NCI-H2196 treated with DMSO at 0.1 percent for 48 hours (cell line): ENCODE data around the gene UNC50.

Experiments used
- DNase-seq: peaks from one replicate; lab custom pipeline; 2025; ENCODE audit not compliant: unreplicated experiment; lab: John Stamatoyannopoulos, UW

The UNC50 gene, protein sequence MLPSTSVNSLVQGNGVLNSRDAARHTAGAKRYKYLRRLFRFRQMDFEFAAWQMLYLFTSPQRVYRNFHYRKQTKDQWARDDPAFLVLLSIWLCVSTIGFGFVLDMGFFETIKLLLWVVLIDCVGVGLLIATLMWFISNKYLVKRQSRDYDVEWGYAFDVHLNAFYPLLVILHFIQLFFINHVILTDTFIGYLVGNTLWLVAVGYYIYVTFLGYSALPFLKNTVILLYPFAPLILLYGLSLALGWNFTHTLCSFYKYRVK

DNA sequence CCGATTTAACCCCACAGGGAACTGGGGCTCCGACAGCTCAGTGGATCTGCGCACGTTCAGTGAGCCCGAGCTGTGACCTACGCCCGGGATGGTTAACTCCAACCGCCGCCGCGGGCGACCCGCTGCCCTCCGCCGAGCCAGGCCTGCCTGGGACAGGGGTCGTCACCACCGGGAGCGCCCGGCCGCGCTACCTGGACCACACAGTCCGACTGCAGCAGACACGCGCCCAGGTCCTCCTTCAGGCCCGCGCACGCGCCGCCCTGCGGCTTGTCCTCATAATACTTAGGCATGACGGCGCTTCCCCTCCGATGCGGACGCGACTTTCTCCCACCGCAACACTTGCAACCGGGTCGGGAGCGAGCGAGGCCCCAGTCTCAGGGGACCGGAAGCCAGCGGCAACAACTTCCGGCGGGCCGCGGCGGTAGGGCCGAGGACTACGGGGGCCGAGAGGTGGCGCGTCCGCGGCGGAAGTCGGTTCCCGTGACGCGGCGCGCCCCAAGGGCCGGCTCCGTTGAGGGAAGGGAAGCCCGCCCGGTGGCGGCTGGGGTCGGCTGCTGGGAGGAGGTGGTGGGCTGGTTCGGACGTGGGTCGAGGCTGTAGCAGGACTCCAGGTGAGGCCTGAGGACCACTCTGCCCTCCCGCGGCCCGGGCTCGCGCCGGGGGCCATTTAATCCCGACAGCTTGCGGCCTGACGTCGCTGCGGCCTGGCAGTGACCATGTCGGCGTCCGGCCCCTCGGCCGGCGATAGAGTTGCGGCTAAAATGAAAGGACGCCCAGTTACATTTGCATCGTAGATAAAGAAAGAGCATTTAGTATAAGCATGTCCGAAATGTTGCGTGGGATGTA, at the start of gene UNC50, which contains the start of gene COA5:
UNC50 (plus strand) TSS at position 474 of the 846 bp plus-strand sequence. CDS start 1,171 bp downstream, outside the sequence.
COA5 (minus strand) TSS at position 397 of the 846 bp plus-strand sequence; CDS start at position 290, 107 bp downstream.
- DNase-seq, result peak; percentile 77

DNA sequence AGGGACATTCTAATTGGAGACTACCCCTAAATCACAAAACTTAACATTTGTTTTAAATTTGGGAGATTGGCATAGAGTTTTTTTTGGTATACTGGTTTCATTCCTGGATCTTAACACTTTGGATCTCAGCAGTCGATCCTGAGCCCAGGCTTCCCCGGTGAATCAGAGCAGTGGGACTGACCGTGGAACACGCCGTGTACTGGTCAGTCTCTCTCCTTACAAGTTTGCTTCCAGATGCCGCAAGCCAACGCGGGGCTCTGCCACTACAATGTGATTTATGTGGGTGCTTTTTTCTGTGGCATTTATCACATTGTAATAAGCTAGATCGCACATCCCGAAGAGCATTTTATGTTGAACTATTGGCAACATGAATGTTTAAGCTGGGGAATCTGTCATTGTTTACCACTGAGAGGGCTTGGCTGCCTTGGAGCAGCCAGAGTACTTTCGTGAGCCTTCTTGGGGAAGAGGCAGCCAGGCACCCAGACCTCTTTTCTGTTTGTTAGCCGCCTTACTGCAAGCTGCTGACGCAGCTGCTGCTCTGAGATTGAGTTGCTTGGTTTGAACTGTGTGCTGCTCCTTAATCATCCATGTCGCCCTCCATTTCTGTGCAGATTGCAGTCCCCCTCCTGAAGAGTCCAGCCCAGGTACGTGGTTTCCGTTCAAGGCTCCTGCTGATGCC, 49.4 kb upstream of the UNC50 start:
- DNase-seq, result no peak

DNA sequence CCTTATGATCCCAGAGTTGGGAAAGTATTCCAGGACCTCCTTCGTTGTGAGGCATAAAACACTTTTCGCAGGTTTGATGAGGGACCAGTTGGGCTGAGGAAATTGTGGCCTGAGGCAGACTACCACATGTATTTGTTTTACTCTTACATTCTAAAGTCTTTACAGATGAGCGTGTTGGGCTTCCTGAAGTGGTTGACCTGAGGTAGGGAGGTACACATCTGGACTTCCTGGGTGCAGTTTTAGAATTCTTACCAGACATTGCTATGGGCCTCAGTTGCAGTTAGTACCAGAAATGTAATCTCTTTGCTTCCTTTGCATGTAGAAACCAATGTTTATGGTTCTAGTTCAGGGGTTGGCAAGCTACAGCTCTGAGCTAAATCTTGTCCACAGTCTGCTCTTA, 48.8 kb upstream of the UNC50 start:
- DNase-seq, result no peak

DNA sequence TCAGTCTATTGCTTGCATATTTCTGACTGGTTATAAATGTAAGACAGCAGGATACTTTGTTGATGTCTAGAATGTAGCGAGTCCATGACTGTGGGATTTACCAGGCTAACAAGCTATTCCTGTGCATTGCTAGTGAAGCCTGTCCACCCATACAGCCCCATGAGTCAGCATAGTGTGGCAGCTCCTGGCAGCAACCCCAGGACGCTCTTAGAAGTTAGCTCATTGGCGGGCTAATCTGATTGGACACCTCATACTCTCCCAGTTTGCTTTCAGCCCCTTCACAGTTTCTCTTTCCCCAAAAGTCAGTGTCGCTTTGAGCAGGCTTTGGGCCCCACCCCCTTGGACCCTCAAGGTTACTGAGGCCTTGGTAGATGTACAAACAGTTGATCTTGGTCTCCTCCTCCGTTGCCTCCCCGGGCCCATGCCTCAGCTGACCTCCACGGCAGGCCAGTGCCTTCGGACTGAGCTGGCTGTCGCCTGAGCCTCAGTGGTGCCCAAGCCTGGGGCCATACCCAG, 48.1 kb upstream of the UNC50 start:
- DNase-seq, result no peak

DNA sequence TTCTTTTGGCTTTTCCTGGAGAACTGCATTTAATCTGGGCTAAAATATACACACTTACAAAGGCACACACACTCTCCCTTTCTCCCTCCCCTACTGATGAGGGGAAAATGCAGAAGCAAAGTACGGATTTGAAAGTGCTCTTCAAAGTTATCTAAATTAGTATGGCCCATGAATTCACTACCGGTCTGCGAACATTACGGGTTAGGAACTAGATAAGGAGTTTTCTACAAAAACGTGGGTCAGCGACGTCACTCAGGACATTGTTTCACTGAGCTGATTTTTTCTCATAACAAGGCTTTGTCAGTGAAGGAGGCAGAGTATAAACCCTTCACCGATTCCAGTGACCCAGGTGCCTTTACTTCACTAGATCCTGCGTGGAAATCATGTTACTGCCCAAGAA, 47.4 kb upstream of the UNC50 start:
- no peak for DNase-seq

DNA sequence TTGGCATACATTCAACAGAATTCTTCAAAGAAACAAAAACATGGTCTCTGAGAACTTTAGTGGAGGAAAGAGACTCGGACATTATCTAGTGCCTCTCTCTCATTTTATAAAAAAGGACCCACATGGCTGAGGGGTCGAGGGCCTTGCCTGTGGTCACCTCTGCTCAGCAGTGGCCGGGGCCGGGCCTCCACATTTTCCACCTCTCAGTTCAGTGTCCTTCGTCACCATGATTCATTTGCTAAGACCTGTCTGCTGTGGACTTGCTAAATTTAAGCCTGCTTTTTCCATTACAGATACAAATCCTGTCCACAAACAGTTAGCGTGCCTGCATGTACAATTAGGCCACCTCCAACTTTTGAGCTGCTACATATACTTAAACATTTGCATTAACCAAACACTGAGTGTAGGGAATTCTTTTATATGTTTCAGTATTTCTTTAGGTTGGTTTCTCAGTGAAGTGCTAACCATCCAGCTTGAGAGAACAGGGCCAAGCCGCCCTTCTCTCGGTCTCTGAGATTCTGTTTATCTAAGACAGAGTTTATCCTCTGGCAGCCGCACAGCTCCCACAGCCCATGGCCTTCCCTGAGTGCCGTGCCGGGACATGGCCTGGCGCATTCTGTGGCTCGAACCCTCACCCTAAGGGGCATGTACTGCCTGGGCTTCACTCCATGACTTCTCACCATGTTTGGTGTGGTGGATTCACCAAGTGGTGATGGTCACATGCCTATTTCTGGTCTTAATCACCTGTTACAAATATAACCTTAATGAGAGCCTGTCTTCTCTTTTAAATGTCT, 46.3 kb upstream of the UNC50 start:
- DNase-seq, result no peak

DNA sequence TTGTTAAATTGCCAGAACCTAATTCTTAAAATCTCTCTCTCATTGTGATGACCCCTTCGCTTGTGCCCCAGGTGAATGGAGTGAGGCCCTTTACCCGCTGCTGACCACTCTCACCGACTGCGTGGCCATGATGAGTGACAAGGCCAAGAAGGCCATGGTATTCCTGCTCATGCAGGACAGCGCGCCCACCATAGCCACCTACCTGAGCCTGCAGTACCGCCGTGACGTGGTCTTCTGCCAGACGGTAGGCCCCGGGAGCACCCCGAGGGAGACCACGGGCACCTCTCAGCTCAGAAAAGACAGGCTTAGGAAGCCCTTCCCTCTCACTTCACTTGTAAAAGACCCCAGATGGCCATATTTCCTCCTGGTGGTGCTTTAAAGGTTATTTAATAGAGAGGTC, 45.0 kb upstream of the UNC50 start:
- DNase-seq, result no peak

DNA sequence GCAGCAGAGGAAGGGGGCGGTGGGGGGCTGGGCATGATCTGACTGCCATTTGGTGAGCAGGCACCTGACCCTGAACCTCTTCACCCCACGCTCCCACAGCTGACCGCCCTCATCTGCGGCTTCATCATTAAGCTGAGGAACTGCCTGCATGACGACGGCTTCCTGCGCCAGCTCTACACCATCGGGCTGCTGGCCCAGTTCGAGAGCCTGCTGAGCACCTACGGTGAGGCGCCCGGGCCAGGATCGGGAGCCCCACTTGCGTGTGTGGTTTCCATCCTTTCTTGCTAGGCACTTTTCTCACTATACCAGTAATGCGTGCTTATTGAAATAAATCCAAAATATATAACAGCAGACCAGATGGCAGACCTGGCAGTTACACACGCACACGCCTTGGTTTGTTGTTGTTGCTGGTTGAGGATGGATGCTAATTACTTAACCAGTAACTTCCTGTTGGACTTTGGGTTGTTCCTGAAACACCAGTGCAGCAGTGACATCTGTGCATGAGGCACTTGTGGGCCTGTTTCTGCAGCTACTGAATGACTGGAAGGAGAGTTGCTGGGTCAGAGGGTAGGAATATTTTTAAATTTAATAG, 43.8 kb upstream of the UNC50 start:
- DNase-seq, result no peak

DNA sequence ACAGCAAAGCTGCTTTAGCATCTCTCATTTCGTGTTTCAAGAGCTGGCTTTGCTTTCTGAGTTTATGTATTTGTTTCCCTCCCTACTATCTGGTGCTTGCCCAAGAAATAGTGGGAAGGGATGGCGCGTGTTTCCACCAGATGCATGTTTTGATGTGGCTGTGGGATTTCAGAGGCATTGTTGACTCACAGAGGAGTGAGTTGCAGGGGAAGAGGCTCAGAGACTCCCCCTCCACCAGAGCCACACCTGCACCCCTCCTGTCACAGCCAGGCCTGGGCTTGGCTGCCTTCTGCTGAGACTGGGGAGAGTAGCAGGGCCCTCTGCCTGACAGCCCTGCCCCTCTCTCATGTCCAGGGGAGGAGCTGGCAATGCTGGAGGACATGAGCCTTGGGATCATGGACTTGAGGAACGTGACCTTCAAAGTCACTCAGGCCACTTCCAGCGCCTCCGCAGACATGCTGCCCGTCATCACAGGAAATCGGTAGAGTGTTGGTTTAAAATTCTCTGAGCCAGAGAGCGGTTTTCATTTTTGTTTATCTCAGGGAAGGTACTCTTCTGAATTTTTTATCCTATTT, 43.0 kb upstream of the UNC50 start:
- DNase-seq, result no peak

DNA sequence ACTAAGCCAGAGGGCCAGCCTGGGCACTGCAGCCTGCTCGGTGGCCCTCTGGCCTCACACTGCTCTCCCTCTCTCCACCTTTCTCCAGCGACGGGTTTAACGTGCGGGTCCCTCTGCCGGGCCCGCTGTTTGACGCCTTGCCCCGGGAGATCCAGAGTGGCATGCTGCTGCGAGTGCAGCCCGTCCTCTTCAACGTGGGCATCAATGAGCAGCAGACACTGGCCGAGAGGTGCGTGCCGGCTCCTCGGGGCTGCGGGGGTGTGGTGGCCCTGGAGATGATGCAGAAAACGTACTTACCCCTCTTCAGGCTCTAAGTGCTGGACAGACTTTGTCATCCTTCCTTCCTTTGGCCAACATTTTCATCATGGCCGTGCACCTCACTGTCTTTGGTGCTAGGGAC, 42.4 kb upstream of the UNC50 start:
- DNase-seq, result no peak

DNA sequence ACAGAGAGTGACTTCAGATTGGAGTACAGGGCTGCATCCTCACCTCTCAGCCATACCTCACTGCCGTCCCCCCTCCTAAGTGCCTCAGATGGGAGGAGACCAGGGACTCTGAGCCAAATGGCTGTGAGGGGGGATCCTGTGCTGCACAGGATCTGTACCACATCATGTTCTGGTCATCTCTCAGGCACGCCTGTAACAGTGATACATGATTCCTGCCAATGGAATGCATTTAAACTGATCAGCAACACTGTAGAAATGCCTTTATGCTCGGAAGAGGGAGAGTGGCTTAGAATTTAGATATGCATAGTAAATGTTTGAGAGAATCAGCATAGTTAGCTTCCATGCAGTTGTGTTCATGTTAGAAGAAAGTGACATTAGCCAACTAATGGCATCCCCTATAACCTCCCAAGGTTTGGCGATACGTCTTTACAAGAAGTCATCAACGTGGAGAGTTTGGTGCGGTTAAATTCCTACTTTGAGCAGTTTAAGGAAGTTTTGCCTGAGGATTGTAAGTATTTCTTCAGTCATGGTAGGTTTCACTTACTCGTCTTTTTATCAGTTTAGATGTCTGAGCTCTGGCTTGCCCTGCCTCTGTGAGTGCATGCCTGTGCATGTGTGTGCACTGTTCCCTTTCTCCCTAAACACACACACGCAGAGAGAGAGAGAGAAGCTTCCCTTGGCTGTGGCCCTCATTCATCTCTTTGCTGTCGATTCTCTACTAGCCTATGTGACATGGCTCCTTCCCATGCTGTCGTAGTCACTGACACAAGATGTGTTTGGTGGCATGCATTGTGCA, 40.0 kb upstream of the UNC50 start:
- no peak for DNase-seq

DNA sequence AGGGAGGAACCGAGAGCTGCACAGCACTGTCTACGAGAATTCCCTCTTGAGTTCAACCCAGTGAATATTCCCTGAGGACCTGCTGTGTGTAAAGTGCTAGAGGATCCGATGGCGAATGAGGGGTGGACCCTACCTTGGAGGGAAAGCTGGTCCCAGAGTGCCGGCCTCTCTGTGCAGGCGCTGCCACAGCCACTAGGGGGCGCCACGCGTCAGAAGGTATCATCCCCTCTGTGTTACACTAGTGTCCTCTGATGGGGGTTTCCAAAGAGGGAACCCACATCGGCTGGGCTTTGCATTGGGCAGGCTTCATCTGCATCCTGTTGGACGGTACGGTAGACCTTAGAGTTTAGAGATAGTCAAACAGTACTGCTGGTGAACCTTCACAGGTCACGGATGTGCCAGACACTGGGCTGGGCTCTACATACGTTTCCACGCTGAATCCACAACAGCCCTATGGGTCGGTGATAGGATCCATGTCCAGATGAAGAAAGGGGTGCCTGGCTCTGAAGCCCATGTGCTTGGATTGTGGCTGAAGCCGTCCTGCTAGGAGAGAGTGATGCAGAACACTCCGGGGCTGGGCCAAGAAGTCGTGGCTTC, 39.1 kb upstream of the UNC50 start:
- DNase-seq, result no peak

DNA sequence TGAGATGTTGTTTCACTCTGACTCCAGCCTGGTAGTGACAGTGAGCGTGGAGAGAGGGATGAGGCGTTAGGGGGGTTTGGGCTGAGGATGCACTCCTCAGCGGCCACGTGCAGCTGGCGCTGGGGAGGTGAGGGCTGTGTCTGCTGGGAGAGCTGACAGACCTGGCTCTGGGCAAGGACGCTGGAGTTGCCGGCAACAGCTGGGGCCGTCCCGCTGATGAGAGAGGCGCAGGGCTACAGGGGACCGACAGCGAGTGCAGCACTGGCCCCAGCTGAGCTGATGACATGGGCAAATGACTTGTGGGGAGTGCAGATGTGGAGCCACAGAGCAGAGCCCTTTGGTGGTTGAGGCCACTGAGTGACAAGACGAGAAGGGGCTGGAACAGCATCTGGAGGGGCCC, 38.5 kb upstream of the UNC50 start:
- no peak for DNase-seq

DNA sequence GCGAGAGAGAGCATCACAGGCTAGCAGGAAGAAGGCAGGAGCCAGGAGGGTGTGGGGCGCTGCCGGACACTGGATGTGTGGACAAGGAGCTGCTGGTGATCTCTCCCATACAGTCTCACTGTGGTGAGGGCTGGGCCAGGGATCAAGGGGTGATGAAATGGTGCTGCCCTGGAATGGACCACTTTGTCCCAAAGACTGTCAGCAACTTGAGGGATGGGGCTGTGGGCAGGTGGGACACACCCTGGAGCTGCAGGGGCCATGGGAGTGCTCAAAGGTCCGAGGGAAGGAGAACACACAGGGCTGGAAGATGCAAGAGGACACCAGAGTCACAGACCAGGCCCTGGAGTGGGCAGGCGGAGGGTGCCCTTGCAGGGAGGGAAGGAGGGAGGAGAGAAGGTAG, 38.0 kb upstream of the UNC50 start:
- no peak for DNase-seq

DNA sequence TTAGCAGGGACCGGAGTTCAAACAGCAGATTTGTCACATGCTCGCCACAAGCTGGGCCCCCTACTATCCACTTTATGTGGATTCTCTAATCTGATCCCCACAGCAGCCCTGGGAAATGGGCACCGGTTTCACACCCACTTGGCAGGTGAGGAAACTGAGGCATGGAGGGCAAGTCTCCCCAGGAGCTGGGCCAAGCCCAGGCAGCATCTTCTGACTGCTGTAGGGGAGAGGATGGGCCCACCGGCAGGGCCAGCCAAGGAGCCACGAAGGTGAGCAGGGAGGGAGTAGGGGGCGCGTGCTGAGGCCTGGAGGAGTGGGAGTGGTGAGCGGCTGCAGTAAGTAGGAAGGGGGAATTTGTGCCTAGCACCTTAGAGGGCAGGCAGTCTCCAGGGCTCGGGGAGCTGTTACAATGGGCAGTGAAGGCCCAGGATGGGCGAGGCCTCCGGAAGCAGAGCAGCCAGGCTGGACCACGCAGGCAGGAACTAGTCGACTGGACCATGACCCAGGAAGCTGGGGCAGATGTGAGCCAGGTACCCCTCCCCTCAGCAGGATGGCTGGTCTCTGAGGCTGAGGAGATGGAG, 37.2 kb upstream of the UNC50 start:
- no peak for DNase-seq

DNA sequence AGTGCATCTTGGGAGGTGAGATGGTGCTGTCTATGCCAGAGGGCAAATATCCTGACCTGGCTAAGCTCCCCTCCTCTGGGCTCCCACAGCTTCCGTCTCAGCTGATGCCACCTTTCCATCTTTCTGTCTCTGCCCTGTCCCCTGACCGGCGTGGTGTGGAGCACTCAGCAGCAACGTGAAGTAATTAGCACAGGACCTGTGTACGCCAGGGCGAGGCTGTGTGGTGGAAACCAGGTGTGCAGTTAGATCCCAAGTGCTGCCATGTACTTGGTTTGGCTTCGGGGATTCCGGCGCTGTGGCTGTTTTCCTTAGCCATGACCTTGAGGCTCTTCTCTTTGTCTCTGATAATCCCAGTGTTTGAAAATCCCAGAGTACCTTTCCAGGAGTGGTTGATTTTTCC, 36.6 kb upstream of the UNC50 start:
- no peak for DNase-seq

DNA sequence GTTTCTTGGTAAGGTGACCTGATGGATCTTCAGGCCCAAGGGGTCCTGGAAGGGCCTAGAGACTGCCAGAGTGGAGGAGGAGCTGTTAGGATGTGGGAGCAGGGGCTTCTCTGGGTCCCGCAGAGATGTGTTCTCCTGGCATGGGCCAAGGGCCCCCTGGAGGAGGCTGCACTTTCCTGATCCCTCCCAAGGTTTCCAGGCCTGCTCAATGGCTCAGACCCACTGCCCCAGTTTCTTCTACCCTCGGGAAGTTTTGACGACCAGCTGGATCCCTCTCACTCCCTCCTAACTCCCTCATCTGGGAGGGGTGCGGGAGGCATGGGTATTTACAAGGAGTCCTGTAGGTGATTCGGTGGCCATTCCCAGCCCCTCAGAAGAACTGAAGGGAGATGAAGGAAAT, 36.2 kb upstream of the UNC50 start:
- no peak for DNase-seq

DNA sequence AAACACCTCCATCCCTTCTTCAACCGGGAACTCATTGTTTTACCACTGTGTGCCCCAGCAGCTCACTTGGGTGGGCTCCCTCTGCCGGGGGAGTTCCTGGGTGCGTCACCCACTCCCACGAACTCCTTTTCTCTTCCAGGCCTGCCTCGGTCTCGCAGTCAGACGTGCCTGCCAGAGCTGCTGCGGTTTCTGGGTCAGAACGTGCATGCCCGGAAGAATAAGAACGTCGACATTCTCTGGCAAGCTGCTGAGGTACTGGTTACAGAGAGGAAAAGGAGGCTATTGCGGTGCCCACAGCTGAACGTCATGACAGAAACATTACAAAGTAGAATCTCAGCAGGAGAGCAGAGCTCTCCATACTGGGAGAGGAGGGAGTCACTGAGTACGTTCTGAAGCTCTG, 35.7 kb upstream of the UNC50 start:
- DNase-seq, result no peak

DNA sequence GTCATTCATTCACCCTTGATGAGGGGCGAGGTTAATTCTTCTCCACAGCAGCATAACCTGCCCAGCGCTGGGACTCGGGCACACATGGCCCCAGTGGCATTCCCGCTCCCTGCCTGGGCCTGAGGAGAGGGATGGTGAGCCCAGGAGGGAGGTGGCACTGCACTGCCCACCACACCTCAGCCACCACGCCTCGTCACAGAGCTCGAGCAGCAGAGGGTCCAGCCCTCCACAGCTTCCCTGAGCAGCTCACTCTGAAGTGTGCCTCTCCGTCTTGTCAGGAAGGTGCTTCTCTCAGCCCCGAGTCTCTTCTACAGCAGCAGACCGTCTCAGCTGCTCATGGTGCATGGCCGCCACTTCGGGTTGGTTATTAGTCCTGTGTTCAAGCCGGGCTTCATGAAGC, 35.0 kb upstream of the UNC50 start:
- DNase-seq, result no peak
